GM12878 (cell line): ENCODE results near the gene SRPX2. TPM values are rescaled to one million over a fixed set of nuclear protein-coding genes. Genes with fewer than 3 reads are reported as not detected.

ENCODE experiments used
- ATAC-seq: fragments of 200-7000 bp; cut with Tn5 transposase; 3 replicates; pipeline ENCODE4 v1.9.1; 2020; ENCODE audit warnings: mild to moderate bottlenecking, moderate library complexity
- BruUV-seq: library from RNA; stranded (reverse); fragments of 400-500 nt; replicated peaks from 2 replicates; lab custom pipeline; 2021; lab: Mats Ljungman, UMichigan
- CTCF ChIA-PET: fragments of 300-600 bp; sonication (Branson Sonifier 250); formaldehyde crosslinking; extraction: SDS; loops from one replicate; lab custom pipeline; 2021; ENCODE audit warnings: inconsistent platforms; lab: Yijun Ruan, JAX
- POLR2A ChIA-PET: fragments of 350-600 bp; formaldehyde crosslinking; extraction: SDS; loops from one replicate; lab custom pipeline; 2021; ENCODE audit warnings: inconsistent platforms; lab: Charles Lee
- RAD21 ChIA-PET: fragments of 300-600 bp; sonication (Branson Sonifier 250); formaldehyde crosslinking; loops from one replicate; lab custom pipeline; 2023; ENCODE audit warnings: antibody characterized with exemption; ENCODE audit not compliant: unreplicated experiment; lab: Charles Lee
- SMC1A ChIA-PET: fragments of 300-600 bp; sonication (Branson Sonifier 250); formaldehyde crosslinking; loops from one replicate; lab custom pipeline; 2023; ENCODE audit not compliant: unreplicated experiment, uncharacterized antibody; lab: Charles Lee
- DNase-seq: peaks from one replicate; pipeline ENCODE4 v3.0.0-alpha.2; 2011; ENCODE audit warnings: low read depth, low spot score
- FAIRE-seq: peaks from 3 replicates; lab custom pipeline; 2011; peaks lifted over from hg19 to GRCh38; lab: Jason Lieb, UNC
- H2AFZ ChIP-seq: 2 replicates; pipeline ENCODE4 v1.6.0; 2011; ENCODE audit warnings: low read depth, low read length, control low read depth; ENCODE audit not compliant: control insufficient read depth
- H3K27ac ChIP-seq: 2 replicates; pipeline ENCODE4 v1.5.1; 2011; ENCODE audit warnings: control low read depth; ENCODE audit not compliant: control insufficient read depth, insufficient read depth
- H3K27me3 ChIP-seq, 2 experiments: replicated peaks in 1 of 2; 2 replicates each; pipeline versions ENCODE4 v1.6.0 to v1.6.1; 2011; ENCODE audit warnings: low read length in 1 of 2; ENCODE audit not compliant: control insufficient read depth in 2 of 2, insufficient read depth in 2 of 2
- H3K36me3 ChIP-seq, 2 experiments: 2 replicates each; pipeline ENCODE4 v1.5.1; 2011; ENCODE audit warnings: low read length in 1 of 2; ENCODE audit not compliant: control insufficient read depth in 2 of 2, insufficient read depth in 2 of 2
- H3K4me1 ChIP-seq: 2 replicates; pipeline ENCODE4 v1.6.1; 2011; ENCODE audit warnings: mild to moderate bottlenecking, low read length, moderate library complexity, mixed read lengths; ENCODE audit not compliant: control insufficient read depth, insufficient read depth
- H3K4me2 ChIP-seq: 2 replicates; pipeline ENCODE4 v1.6.0; 2011; ENCODE audit warnings: control low read depth; ENCODE audit not compliant: control insufficient read depth, insufficient read depth
- H3K4me3 ChIP-seq: fragments of 200-600 bp; sonication (generic); 2 replicates; pipeline ENCODE4 v1.5.1; 2016
- H3K79me2 ChIP-seq: 2 replicates; pipeline ENCODE4 v1.6.0; 2011; ENCODE audit warnings: low read length; ENCODE audit not compliant: control insufficient read depth, insufficient read depth
- H3K9ac ChIP-seq: 2 replicates; pipeline ENCODE4 v1.8.0; 2011; ENCODE audit warnings: low read length, control low read depth, mixed read lengths; ENCODE audit not compliant: control insufficient read depth, insufficient read depth
- H3K9me3 ChIP-seq: replicated peaks from 3 replicates; pipeline ENCODE4 v1.5.1; 2011; ENCODE audit warnings: mild to moderate bottlenecking, low read length; ENCODE audit not compliant: control insufficient read depth, insufficient read depth
- H4K20me1 ChIP-seq: 2 replicates; pipeline ENCODE4 v1.6.0; 2011; ENCODE audit not compliant: control insufficient read depth, insufficient read depth
- BCL3 ChIP-seq: IDR thresholded peaks from 2 replicates; pipeline ENCODE4 v1.6.1; 2011; ENCODE audit warnings: borderline replicate concordance, low read depth, mild to moderate bottlenecking, moderate library complexity, low read length; ENCODE audit not compliant: insufficient read depth, poor library complexity, severe bottlenecking
- CBX3 ChIP-seq: fragments of 200-600 bp; sonication (generic); IDR thresholded peaks from 2 replicates; pipeline ENCODE4 v1.6.1; 2016; ENCODE audit warnings: low read depth, borderline replicate concordance
- EED ChIP-seq: sonication (generic); IDR thresholded peaks from 2 replicates; pipeline ENCODE4 v1.6.1; 2016; ENCODE audit warnings: antibody characterized with exemption, low read depth
- HSF1 ChIP-seq: fragments of 150-350 bp; IDR thresholded peaks from 2 replicates; pipeline ENCODE4 v1.6.1; 2014; ENCODE audit warnings: mild to moderate bottlenecking, low read depth, low read length
- IKZF1 ChIP-seq: fragments of 450-650 bp; conservative IDR thresholded peaks from 2 replicates; pipeline ENCODE4 v1.6.1; 2017; ENCODE audit warnings: antibody characterized with exemption, mild to moderate bottlenecking
- RFX5 ChIP-seq: IDR thresholded peaks from 2 replicates; pipeline ENCODE4 v1.6.1; 2011; ENCODE audit warnings: low read depth, low read length, improper control_type of control experiment
- RUNX3 ChIP-seq: IDR thresholded peaks from 2 replicates; pipeline ENCODE4 v1.6.1; 2012; ENCODE audit warnings: low read length, inconsistent platforms
- SMAD1 ChIP-seq: fragments of 450-650 bp; IDR thresholded peaks from 2 replicates; pipeline ENCODE4 v1.6.1; 2018; ENCODE audit warnings: mild to moderate bottlenecking, low read depth; ENCODE audit not compliant: partially characterized antibody
- SMARCA5 ChIP-seq: fragments of 450-650 bp; IDR thresholded peaks from 2 replicates; pipeline ENCODE4 v1.6.1; 2017; ENCODE audit warnings: mild to moderate bottlenecking
- SREBF2 ChIP-seq: IDR thresholded peaks from 2 replicates; pipeline ENCODE4 v1.6.1; 2012; ENCODE audit warnings: mild to moderate bottlenecking, low read length
- ZNF217 ChIP-seq: fragments of 450-650 bp; IDR thresholded peaks from 2 replicates; pipeline ENCODE4 v1.6.1; 2017; ENCODE audit warnings: antibody characterized with exemption, mild to moderate bottlenecking
- WGBS: methylation state at CpG from one replicate; pipeline ENCODE4 v1.1.6; 2016; ENCODE audit warnings: low lambda C conversion rate; ENCODE audit not compliant: insufficient replicate concordance, insufficient coverage; ENCODE audit errors: missing lambda C conversion rate; 5-methylcytosine and 5-hydroxymethylcytosine counted together
- in situ Hi-C: fragments of 300-500 bp; cut with MboI; formaldehyde crosslinking; loops from 9 replicates; pipeline ENCODE4 v1.14.3; 2018; ENCODE audit warnings: mixed read lengths
- intact Hi-C: fragments of 100-400 bp; cut with micrococcal nuclease; formaldehyde crosslinking; loops from one replicate; pipeline ENCODE4 v1.14.2; 2022; ENCODE audit not compliant: unreplicated experiment
- polyA plus RNA-seq, 11 experiments: library from polyadenylated mRNA; depleted of rRNA in 4 of 11; unstranded in 6 of 11; stranded (reverse) in 5 of 11; fragments of >200 nt; fragmentation: Nextera tagmentation in 4 of 11; fragmentation: Illumina TruSeq in 1 of 11; extraction: Ambion mirVana in 4 of 11; extraction: Trizol in 1 of 11; gene quantifications; 1 replicate in 1 of 11; 2 replicates in 10 of 11; pipeline versions ENCODE4 v1.2.1 to v1.2.3, GENCODE V29; 2011 to 2016; ENCODE audit warnings: inconsistent platforms in 2 of 11, missing spikeins in 2 of 11, low read depth in 1 of 11
- total RNA-seq, 4 experiments: library from RNA; depleted of rRNA in 3 of 4; stranded (reverse); fragments of >200 nt in 3 of 4; fragmentation: Illumina TruSeq in 1 of 4; extraction: Trizol in 1 of 4; gene quantifications; 2 replicates each; pipeline versions ENCODE4 v1.2.1 to v1.2.3, GENCODE V29; 2013 to 2021
- TF ChIP-seq, protein P1 (sequence below): fragments of 450-650 bp; IDR thresholded peaks from 2 replicates; pipeline ENCODE4 v1.6.1; 2016; ENCODE audit warnings: mild to moderate bottlenecking
- TF ChIP-seq, protein P2 (sequence below): fragments of 450-650 bp; IDR thresholded peaks from 2 replicates; pipeline ENCODE4 v1.6.1; 2014; ENCODE audit warnings: mild to moderate bottlenecking

SRPX2 gene
- total and polyA plus RNA-seq, 10 of the 15 experiments (the other 5 are each of a cell fraction or from before 2014, with no cell fraction given): not detected

GRCh38 chrX:100650841-100651240 is 6.8 kb downstream of the SRPX2 start (continued):
- no peak for TF ChIP-seq SMAD1
- TF ChIP-seq SREBF2: no peak

DNA sequence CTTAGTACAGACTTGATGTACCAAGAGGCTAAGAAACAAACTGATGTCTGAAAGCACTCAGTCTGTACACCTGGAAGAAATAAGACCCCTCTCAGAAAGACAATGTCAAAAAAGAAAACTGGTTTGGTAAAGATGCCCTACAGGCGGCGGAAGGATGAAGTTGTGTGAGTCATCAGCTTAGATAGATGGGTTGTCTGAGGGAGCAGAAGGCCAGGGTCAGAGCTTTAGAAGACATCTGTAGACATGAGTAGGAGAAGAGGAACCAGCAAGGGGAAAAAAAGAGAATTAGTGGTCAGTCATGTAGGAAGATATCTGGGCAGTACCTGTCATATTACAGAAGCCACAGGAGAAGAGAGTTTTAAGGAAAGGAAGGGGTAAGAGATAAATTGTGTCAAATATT is 8.3 kb downstream of the SRPX2 start:
- SMC1A ChIA-PET: no interaction called here
- CTCF ChIA-PET: interaction anchor here (0.6 to 1.5 kb wide), 3 partner anchors 13 to 1743 kb away, joined by 3 to 4 read pairs (median 3); no protein-coding TSS in a partner anchor
- Histone ChIP-seq H3K27me3 (no peaks in the 10 kb centered on the region; a peak in 2 of 4 replicates), H3K9ac (no peak overlapping the region), H3K27ac (no peak overlapping the region), H3K36me3 (no peaks in the 10 kb centered on the region), H3K4me1 (no peaks in the 10 kb centered on the region), H3K79me2 (no peaks in the 10 kb centered on the region), H3K4me3 (no peak overlapping the region)
- intact Hi-C loops: no loop called here
- TF ChIP-seq, protein P1, sequence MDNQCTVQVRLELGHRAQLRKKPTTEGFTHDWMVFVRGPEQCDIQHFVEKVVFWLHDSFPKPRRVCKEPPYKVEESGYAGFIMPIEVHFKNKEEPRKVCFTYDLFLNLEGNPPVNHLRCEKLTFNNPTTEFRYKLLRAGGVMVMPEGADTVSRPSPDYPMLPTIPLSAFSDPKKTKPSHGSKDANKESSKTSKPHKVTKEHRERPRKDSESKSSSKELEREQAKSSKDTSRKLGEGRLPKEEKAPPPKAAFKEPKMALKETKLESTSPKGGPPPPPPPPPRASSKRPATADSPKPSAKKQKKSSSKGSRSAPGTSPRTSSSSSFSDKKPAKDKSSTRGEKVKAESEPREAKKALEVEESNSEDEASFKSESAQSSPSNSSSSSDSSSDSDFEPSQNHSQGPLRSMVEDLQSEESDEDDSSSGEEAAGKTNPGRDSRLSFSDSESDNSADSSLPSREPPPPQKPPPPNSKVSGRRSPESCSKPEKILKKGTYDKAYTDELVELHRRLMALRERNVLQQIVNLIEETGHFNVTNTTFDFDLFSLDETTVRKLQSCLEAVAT: no peak
- TF ChIP-seq RFX5 (no peak), CBX3 (no peak), IKZF1 (no peak), SMARCA5 (no peak), HSF1 (no peak), ZNF217 (no peak), BCL3 (no peak), RUNX3 (no peak), EED (no peak)
- TF ChIP-seq, protein P2, sequence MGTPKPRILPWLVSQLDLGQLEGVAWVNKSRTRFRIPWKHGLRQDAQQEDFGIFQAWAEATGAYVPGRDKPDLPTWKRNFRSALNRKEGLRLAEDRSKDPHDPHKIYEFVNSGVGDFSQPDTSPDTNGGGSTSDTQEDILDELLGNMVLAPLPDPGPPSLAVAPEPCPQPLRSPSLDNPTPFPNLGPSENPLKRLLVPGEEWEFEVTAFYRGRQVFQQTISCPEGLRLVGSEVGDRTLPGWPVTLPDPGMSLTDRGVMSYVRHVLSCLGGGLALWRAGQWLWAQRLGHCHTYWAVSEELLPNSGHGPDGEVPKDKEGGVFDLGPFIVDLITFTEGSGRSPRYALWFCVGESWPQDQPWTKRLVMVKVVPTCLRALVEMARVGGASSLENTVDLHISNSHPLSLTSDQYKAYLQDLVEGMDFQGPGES: no peak
- TF ChIP-seq, all 136 proteins: peak for 0
- Histone ChIP-seq H3K4me2 (no peak overlapping the region), H3K9me3 (no peaks in the 10 kb centered on the region), H4K20me1 (no peaks in the 10 kb centered on the region), H2AFZ (no peak overlapping the region)
- POLR2A ChIA-PET: no interaction called here
- DNase-seq: no peak
- WGBS: 25% methylated on average over 2 of the region's 2 CpGs
- in situ Hi-C loops: no loop called here
- RAD21 ChIA-PET: no interaction called here
- no peak for FAIRE-seq
- no peak for ATAC-seq
- no TSS peak for BruUV-seq
